Natural killer cell (primary cell): ENCODE data around the gene SCGB1D2. TPM values are rescaled to one million over a fixed set of nuclear protein-coding genes. Genes with fewer than 3 reads are reported as not detected.
A peak's percentile ranks its signal among the peaks of the same experiment; 100 is the strongest.

Source experiments
- ATAC-seq, 3 donors: fragments of 150-1000 bp in 2 of 3; fragments of 200-7000 bp in 1 of 3; cut with Tn5 transposase; 1 replicate in 1 of 3; 2 replicates in 2 of 3; pipeline ENCODE4 v1.10.0; 2021; ENCODE audit warnings: mild to moderate bottlenecking in 2 of 3, moderate library complexity in 2 of 3
- DNase-seq, 2 donors: peaks; one replicate each; pipeline versions ENCODE4 v3.0.0 to v3.0.0-alpha.2; 2013 to 2021; ENCODE audit warnings: mixed read lengths in 1 of 2
- H3K27ac ChIP-seq: one replicate; pipeline ENCODE4 v1.5.1; 2013; ENCODE audit warnings: mild to moderate bottlenecking, low read length
- H3K27me3 ChIP-seq: one replicate; pipeline ENCODE4 v1.6.1; 2013; ENCODE audit warnings: low read length; ENCODE audit not compliant: control insufficient read depth, insufficient read depth
- H3K36me3 ChIP-seq: one replicate; pipeline ENCODE4 v1.6.1; 2013; ENCODE audit warnings: low read length; ENCODE audit not compliant: control insufficient read depth, insufficient read depth
- H3K4me1 ChIP-seq: one replicate; pipeline ENCODE4 v1.6.1; 2013; ENCODE audit warnings: low read length; ENCODE audit not compliant: control insufficient read depth, insufficient read depth
- H3K4me3 ChIP-seq: one replicate; pipeline ENCODE4 v1.5.1; 2013; ENCODE audit warnings: low read length
- H3K9me3 ChIP-seq: one replicate; pipeline ENCODE4 v1.6.1; 2013; ENCODE audit warnings: low read length; ENCODE audit not compliant: control insufficient read depth, insufficient read depth
- H3K27ac Mint-ChIP-seq, 2 donors: one replicate each; pipeline ENCODE4 v1.8.0; 2022; ENCODE audit warnings: mild to moderate bottlenecking in 2 of 2, mixed read lengths in 2 of 2, moderate library complexity in 1 of 2
- H3K27me3 Mint-ChIP-seq, 2 donors: one replicate each; pipeline ENCODE4 v1.8.0; 2022; ENCODE audit warnings: low read depth in 2 of 2, mixed read lengths in 2 of 2
- H3K36me3 Mint-ChIP-seq: one replicate; pipeline ENCODE4 v1.8.0; 2022; ENCODE audit warnings: mixed read lengths
- H3K4me1 Mint-ChIP-seq, 2 donors: one replicate each; pipeline ENCODE4 v1.8.0; 2022; ENCODE audit warnings: mixed read lengths in 2 of 2
- H3K4me3 Mint-ChIP-seq: one replicate; pipeline ENCODE4 v1.8.0; 2022; ENCODE audit warnings: mild to moderate bottlenecking, moderate library complexity, mixed read lengths
- H3K9me3 Mint-ChIP-seq, 2 donors: one replicate each; pipeline ENCODE4 v1.8.0; 2022; ENCODE audit warnings: mixed read lengths in 2 of 2
- CTCF ChIP-seq: fragments of 200-600 bp; IDR thresholded peaks from one replicate; pipeline ENCODE4 v1.8.0; 2022; ENCODE audit warnings: antibody characterized with exemption
- whole genome bisulfite sequencing: methylation state at CpG from one replicate; pipeline ENCODE4 v1.1.7; 2013; ENCODE audit warnings: missing lambda C conversion rate; ENCODE audit not compliant: insufficient coverage; 5-methylcytosine and 5-hydroxymethylcytosine counted together
- intact Hi-C: fragments of 100-400 bp; cut with micrococcal nuclease; formaldehyde crosslinking; loops from one replicate; pipeline ENCODE4 v1.14.2; 2022
- total RNA-seq, 4 donors: library from RNA; stranded (reverse); fragments of 120-200 nt in 1 of 4; gene quantifications; one replicate each; pipeline versions ENCODE4 v1.2.3 to v1.2.4, GENCODE V29; 2013 to 2022

Gene SCGB1D2
- total RNA-seq, 3 donors from 2014 or later (not counting 1 experiment from before 2014, with no cell fraction given): not detected

- no peaks in the 10 kb centered on the region for H3K36me3 Mint-ChIP-seq
- intact Hi-C loops: no loop called here
- no peaks in the 10 kb centered on the region for H3K36me3 ChIP-seq
- peaks cover 23 to 36% of the 10 kb centered on the region in 2 donors for H3K27me3 Mint-ChIP-seq
- H3K9me3 Mint-ChIP-seq: no peaks in the 10 kb centered on the region
- no peaks in the 10 kb centered on the region for H3K4me1 Mint-ChIP-seq
- H3K4me3 ChIP-seq: no peak overlapping the region
- H3K27ac ChIP-seq: no peak overlapping the region
- H3K27ac Mint-ChIP-seq: no peak overlapping the region
- no peak for TF ChIP-seq CTCF
- H3K4me1 ChIP-seq: no peaks in the 10 kb centered on the region
- DNase-seq (no peak), ATAC-seq (no peak)
- H3K4me3 Mint-ChIP-seq: no peak overlapping the region
- H3K9me3 ChIP-seq: no peaks in the 10 kb centered on the region
- H3K27me3 ChIP-seq: peaks cover 3% of the 10 kb centered on the region
These were observed 8.3 kb upstream of the SCGB1D2 start for GRCh38 chr11:62233730-62234129.

GRCh38 chr11:62236187-62236586 lies 5.9 kb upstream of the SCGB1D2 start:
- Mint-ChIP-seq H3K36me3 (no peaks in the 10 kb centered on the region), H3K4me3 (no peak overlapping the region), H3K4me1 (no peaks in the 10 kb centered on the region), H3K9me3 (no peaks in the 10 kb centered on the region), H3K27ac (no peak overlapping the region), H3K27me3 (peaks cover 30 to 40% of the 10 kb centered on the region in 2 donors)
- Histone ChIP-seq H3K36me3 (no peaks in the 10 kb centered on the region), H3K9me3 (no peaks in the 10 kb centered on the region), H3K4me1 (no peaks in the 10 kb centered on the region), H3K4me3 (no peak overlapping the region), H3K27ac (no peak overlapping the region), H3K27me3 (peaks cover 5% of the 10 kb centered on the region)
- no peak for DNase-seq
- no peak for ATAC-seq
- intact Hi-C loops: no loop called here
- WGBS: 75% methylated on average over 1 of the region's 2 CpGs
- no peak for TF ChIP-seq CTCF

- no peaks in the 10 kb centered on the region for H3K4me1 Mint-ChIP-seq
- peaks cover 12% of the 10 kb centered on the region for H3K27me3 ChIP-seq
- no peaks in the 10 kb centered on the region for H3K4me1 ChIP-seq
- WGBS: 48% methylated on average over 2 of the region's 4 CpGs
- intact Hi-C loops: no loop called here
- TF ChIP-seq CTCF: no peak
- peaks cover 30 to 39% of the 10 kb centered on the region in 2 donors for H3K27me3 Mint-ChIP-seq
- no peak overlapping the region for H3K4me3 ChIP-seq
- no peak overlapping the region for H3K4me3 Mint-ChIP-seq
- ATAC-seq: peak in 1 of 3 donors; percentile 41
- no peaks in the 10 kb centered on the region for H3K9me3 Mint-ChIP-seq
- no peak for DNase-seq
- H3K27ac Mint-ChIP-seq: no peak overlapping the region
- H3K9me3 ChIP-seq: no peaks in the 10 kb centered on the region
- no peaks in the 10 kb centered on the region for H3K36me3 Mint-ChIP-seq
- no peak overlapping the region for H3K27ac ChIP-seq
- no peaks in the 10 kb centered on the region for H3K36me3 ChIP-seq
These were observed 4.5 kb upstream of the SCGB1D2 start for GRCh38 chr11:62237499-62237898.

- TF ChIP-seq CTCF: no peak
- Mint-ChIP-seq H3K4me3 (no peak overlapping the region), H3K36me3 (no peaks in the 10 kb centered on the region), H3K27ac (no peak overlapping the region), H3K9me3 (no peaks in the 10 kb centered on the region), H3K4me1 (no peaks in the 10 kb centered on the region), H3K27me3 (peaks cover 27 to 38% of the 10 kb centered on the region in 2 donors)
- no peak for DNase-seq
- Histone ChIP-seq H3K9me3 (no peaks in the 10 kb centered on the region), H3K4me1 (no peaks in the 10 kb centered on the region), H3K36me3 (no peaks in the 10 kb centered on the region), H3K27ac (no peak overlapping the region), H3K27me3 (peaks cover 12% of the 10 kb centered on the region), H3K4me3 (no peak overlapping the region)
- no peak for ATAC-seq
- 85% methylated on average over 2 of the region's 4 CpGs for WGBS
- intact Hi-C loops: no loop called here
These were observed 3.9 kb upstream of the SCGB1D2 start for GRCh38 chr11:62238151-62238550.
